Cardiac fibroblast (primary cell): ENCODE results near the gene ITGBL1.

Source experiments
- DNase-seq, 2 donors: peaks; one replicate each; pipeline versions ENCODE4 v3.0.0 to v3.0.0-alpha.2; 2010; ENCODE audit warnings: low read depth in 2 of 2
- H3K4me3 ChIP-seq, 2 donors: replicated peaks in 1 of 2; 1 replicate in 1 of 2; 2 replicates in 1 of 2; pipeline ENCODE4 v1.5.1; 2011; ENCODE audit warnings: low read depth in 2 of 2, low read length in 2 of 2, mild to moderate bottlenecking in 2 of 2, moderate library complexity in 1 of 2
- CTCF ChIP-seq: IDR thresholded peaks from one replicate; pipeline ENCODE4 v1.5.1; 2011; ENCODE audit warnings: low read depth, mild to moderate bottlenecking, low read length, inconsistent platforms

Gene ITGBL1

GRCh38 chr13:101452519-101453485, at the start of gene ITGBL1:
TSS of gene ITGBL1 (plus strand) at chr13:101452675. CDS start at chr13:101452834, 159 bp downstream.
- no peak for TF ChIP-seq CTCF
- peak within 1 kb of the TSS; percentile 40 to 55 for H3K4me3 ChIP-seq
- DNase-seq: peak; percentile 7 to 39

- TF ChIP-seq CTCF: no peak
- no peak overlapping the region for H3K4me3 ChIP-seq
- peak in 1 of 2 donors; percentile 45 for DNase-seq
Measured at GRCh38 chr13:101406791-101407190, 45.7 kb upstream of the ITGBL1 start.

- no peak overlapping the region for H3K4me3 ChIP-seq
Measured at GRCh38 chr13:101408154-101408553, 44.3 kb upstream of the ITGBL1 start.

GRCh38 chr13:101408992-101409656, 43.4 kb upstream of the ITGBL1 start:
- TF ChIP-seq CTCF: no peak
- DNase-seq: no peak
- H3K4me3 ChIP-seq: no peak overlapping the region

More at GRCh38 chr13:101408154-101408553, 44.3 kb upstream of the ITGBL1 start:
- no peak for DNase-seq
- TF ChIP-seq CTCF: no peak

- DNase-seq: no peak
- H3K4me3 ChIP-seq: no peak overlapping the region
- TF ChIP-seq CTCF: no peak
Measured at GRCh38 chr13:101412076-101412475, 40.4 kb upstream of the ITGBL1 start.

- TF ChIP-seq CTCF: no peak
- H3K4me3 ChIP-seq: peak overlapping the region in 1 of 2 donors; percentile 63
- no peak for DNase-seq
Measured at GRCh38 chr13:101415358-101416174, 36.9 kb upstream of the ITGBL1 start.
